HL-60 (cell line): Measurements from ENCODE around the gene MTSS2.

Experiments used
- DNase-seq, 2 experiments: peaks; one replicate each; pipeline ENCODE4 v3.0.0-alpha.2; 2010 to 2020; ENCODE audit warnings: low read depth in 1 of 2, low spot score in 1 of 2
- H3K27ac ChIP-seq: fragments of 250-450 bp; sonication (Bioruptor Pico); replicated peaks from 2 replicates; pipeline ENCODE4 v1.5.1; 2020; ENCODE audit warnings: mild to moderate bottlenecking, moderate library complexity
- H3K27me3 ChIP-seq: fragments of 250-450 bp; sonication (Bioruptor Pico); 2 replicates; pipeline ENCODE4 v1.5.1; 2021; ENCODE audit warnings: mild to moderate bottlenecking, moderate library complexity; ENCODE audit not compliant: insufficient read depth, poor library complexity, severe bottlenecking
- H3K4me3 ChIP-seq: replicated peaks from 2 replicates; pipeline ENCODE4 v1.5.1; 2011; ENCODE audit warnings: mild to moderate bottlenecking, control low read depth, low read length; ENCODE audit not compliant: insufficient read depth
- GABPA ChIP-seq: IDR thresholded peaks from 2 replicates; pipeline ENCODE4 v1.6.1; 2012; ENCODE audit warnings: low read depth
- POLR2AphosphoS5 ChIP-seq: IDR thresholded peaks from 2 replicates; pipeline ENCODE4 v1.6.1; 2012; ENCODE audit warnings: low read depth
- SPI1 ChIP-seq: IDR thresholded peaks from 2 replicates; pipeline ENCODE4 v1.6.1; 2012; ENCODE audit warnings: low read depth, mild to moderate bottlenecking, borderline replicate concordance
- TF ChIP-seq, protein P1 (sequence below): IDR thresholded peaks from 2 replicates; pipeline ENCODE4 v1.6.1; 2012; ENCODE audit warnings: low read depth; ENCODE audit not compliant: insufficient replicate concordance
- TF ChIP-seq, protein P2 (sequence below): IDR thresholded peaks from one replicate; pipeline ENCODE4 v1.5.1; 2011; ENCODE audit warnings: low read length, control low read depth, inconsistent platforms; ENCODE audit not compliant: insufficient read depth

MTSS2 gene

DNA sequence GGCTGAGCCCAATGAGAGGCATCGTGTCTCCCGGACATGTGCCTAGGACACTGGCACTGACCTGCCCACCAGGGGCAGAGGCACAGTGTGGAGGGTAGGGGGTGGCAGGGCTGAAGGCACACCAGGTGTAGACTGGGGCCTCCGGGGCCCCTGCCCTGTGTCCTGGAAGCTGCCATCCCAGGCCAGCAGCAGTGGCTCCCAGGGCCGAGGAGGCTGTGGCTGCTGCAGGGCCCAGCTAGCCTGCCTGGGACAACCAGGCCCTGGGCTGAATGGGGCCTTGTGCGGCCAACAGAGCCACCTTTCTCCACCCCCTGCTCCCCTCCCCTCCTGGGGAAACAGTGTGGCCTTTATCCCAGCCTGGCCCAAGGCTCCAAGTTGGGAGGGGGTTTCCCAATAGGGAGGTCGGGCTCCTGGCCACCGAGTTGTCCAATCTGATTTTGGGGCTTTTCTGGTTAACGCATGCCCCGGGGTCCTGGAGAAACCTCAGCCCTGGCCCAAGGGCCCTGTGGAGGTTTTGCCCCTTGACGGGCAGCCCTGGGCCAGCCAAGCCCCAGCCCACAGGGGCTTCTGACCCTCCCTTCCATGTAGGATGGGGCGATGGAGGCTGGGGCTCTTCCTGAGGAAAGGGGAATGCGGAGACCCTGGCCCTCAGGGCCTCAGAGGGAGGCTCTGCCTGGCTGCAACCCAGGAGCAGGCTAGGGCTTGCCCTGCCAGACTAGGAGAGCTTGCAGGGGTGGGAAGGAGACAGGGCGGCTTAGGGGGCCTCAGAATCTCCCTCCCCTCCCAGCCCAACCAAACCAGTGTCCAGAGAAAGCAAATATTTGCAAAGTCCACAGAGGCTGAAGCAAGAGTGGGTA is 4.2 kb downstream of the MTSS2 start:
- H3K4me3 ChIP-seq, result no peak overlapping the region
- no peak overlapping the region for H3K27ac ChIP-seq
- no peaks in the 10 kb centered on the region for H3K27me3 ChIP-seq
- TF ChIP-seq, protein P1, sequence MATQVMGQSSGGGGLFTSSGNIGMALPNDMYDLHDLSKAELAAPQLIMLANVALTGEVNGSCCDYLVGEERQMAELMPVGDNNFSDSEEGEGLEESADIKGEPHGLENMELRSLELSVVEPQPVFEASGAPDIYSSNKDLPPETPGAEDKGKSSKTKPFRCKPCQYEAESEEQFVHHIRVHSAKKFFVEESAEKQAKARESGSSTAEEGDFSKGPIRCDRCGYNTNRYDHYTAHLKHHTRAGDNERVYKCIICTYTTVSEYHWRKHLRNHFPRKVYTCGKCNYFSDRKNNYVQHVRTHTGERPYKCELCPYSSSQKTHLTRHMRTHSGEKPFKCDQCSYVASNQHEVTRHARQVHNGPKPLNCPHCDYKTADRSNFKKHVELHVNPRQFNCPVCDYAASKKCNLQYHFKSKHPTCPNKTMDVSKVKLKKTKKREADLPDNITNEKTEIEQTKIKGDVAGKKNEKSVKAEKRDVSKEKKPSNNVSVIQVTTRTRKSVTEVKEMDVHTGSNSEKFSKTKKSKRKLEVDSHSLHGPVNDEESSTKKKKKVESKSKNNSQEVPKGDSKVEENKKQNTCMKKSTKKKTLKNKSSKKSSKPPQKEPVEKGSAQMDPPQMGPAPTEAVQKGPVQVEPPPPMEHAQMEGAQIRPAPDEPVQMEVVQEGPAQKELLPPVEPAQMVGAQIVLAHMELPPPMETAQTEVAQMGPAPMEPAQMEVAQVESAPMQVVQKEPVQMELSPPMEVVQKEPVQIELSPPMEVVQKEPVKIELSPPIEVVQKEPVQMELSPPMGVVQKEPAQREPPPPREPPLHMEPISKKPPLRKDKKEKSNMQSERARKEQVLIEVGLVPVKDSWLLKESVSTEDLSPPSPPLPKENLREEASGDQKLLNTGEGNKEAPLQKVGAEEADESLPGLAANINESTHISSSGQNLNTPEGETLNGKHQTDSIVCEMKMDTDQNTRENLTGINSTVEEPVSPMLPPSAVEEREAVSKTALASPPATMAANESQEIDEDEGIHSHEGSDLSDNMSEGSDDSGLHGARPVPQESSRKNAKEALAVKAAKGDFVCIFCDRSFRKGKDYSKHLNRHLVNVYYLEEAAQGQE, result no peak
- TF ChIP-seq, protein P2, sequence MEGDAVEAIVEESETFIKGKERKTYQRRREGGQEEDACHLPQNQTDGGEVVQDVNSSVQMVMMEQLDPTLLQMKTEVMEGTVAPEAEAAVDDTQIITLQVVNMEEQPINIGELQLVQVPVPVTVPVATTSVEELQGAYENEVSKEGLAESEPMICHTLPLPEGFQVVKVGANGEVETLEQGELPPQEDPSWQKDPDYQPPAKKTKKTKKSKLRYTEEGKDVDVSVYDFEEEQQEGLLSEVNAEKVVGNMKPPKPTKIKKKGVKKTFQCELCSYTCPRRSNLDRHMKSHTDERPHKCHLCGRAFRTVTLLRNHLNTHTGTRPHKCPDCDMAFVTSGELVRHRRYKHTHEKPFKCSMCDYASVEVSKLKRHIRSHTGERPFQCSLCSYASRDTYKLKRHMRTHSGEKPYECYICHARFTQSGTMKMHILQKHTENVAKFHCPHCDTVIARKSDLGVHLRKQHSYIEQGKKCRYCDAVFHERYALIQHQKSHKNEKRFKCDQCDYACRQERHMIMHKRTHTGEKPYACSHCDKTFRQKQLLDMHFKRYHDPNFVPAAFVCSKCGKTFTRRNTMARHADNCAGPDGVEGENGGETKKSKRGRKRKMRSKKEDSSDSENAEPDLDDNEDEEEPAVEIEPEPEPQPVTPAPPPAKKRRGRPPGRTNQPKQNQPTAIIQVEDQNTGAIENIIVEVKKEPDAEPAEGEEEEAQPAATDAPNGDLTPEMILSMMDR, result no peak
- TF ChIP-seq SPI1 (no peak), GABPA (no peak), POLR2AphosphoS5 (no peak)
- no peak for DNase-seq

DNA sequence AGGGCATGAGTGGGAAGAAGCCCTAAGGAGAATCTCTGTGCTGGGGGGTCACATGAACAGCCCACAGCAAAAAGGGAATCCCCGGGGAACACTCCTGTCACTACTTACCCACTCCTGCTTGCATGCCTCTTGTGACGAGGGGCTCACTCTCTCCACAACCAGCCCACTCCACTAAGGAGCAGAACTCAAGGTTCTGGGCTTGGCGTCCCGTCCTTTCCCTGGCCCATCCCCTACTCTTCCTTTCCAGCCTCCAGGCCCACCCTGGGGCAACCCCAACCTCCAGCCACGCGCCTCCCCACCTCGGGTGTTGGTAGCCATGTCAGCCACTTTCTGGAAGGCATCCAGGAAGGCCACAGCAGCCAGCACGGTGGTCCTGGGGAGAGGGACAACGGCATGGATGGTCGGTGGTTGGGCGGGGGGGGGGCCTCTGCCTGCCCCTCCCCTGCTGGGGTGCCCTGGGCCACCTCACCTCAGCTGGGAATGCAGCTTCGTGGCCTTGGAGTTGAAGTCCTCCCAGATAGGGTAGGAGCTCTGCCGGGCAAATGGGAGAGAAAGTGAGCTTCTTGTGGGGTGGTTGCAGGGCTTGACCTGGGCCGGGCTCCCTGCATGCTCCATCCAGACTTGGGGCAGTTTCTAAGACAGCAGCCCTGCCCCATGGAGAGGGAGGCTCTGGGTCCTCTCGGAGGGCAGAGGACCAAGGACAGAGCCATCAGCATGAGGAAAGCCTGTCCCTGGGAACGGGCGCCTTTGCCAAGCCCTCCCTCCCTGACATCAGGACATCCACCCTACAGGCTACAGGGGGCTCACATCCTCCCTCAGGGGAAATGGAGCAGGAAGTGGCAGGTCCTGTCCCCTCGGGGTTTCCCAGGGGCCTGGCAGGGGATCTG is 5.1 kb downstream of the MTSS2 start:
- Histone ChIP-seq H3K27ac (no peak overlapping the region), H3K27me3 (no peaks in the 10 kb centered on the region), H3K4me3 (no peak overlapping the region)
- DNase-seq, result no peak
- TF ChIP-seq, protein P1, result no peak
- TF ChIP-seq, protein P2, result no peak
- no peak for TF ChIP-seq POLR2AphosphoS5
- no peak for TF ChIP-seq GABPA
- TF ChIP-seq SPI1, result no peak

DNA sequence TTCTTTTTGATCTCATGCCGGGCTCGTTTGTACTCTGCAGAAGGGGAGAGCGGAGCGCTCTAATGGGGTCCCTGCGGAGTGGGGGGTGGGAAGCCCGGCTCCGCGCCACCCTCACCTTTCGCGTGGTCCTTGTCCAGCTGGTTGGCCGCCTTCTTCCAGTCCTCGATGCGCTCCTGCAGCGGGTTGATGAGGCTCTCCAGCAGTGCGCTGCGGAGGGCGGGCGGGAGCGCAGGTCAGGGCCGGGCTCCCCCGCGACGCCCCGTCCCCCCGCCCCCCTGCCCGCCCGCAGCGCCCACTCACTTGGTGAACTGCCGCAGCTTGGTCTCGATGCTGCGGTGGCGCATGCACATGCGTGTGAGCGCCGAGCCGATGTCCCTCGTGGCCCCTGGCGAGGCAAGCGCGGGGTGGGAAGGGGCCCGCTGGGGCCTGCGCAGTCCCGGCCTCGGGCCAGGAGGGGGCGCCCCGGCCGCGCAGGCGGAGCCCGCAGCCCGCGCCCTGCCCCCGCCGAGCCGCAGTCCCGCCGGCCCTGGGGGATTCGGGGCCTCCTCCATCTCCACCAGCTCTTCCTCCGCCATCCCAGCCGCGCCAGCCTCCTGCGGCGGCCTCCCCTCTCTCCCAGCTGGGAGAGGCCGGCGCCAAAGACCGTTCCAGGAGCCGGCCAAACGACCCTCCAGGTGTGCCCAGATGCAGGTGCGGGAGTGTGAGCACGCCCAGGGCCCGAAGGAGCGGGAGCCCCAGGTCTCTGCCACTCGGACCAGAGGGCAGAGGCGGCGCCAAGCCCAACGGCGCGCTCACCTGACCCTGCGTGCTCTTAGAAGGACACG is 6.0 kb downstream of the MTSS2 start:
- Histone ChIP-seq H3K27ac (no peak overlapping the region), H3K27me3 (no peaks in the 10 kb centered on the region), H3K4me3 (no peak overlapping the region)
- DNase-seq, result no peak
- TF ChIP-seq, protein P1, result no peak
- TF ChIP-seq POLR2AphosphoS5 (no peak), SPI1 (no peak), GABPA (no peak)
- TF ChIP-seq, protein P2, result no peak
